ENCODE results near the gene CEP131.
"Not testable (repeated sequence)": the region's sequence is repeated elsewhere in the genome, so short reads cannot be mapped to it uniquely, and the experiment has no call there.

GRCh38 chr17:81227630-81228029, 4.9 kb upstream of the CEP131 start:
- not testable (repeated sequence) for TF ChIP-seq JUNB (IDR thresholded peaks at IDR 0.05); CBX8 (IDR thresholded peaks at IDR 0.05); PBX3 (IDR thresholded peaks at IDR 0.05); CTCF (IDR thresholded peaks at IDR 0.05); SMC3 (IDR thresholded peaks at IDR 0.05); JUN (IDR thresholded peaks at IDR 0.05); BHLHE40 (IDR thresholded peaks at IDR 0.05; ENCODE audit: low read depth, low read length); HES2 (IDR thresholded peaks at IDR 0.05)

Data from A549 (cell line).